GM19099 (cell line): ENCODE results near the gene SDK2.

Source experiments
- POLR2A ChIP-seq: IDR thresholded peaks from 3 replicates; pipeline ENCODE4 v1.6.1; 2011; ENCODE audit warnings: low read depth; ENCODE audit not compliant: insufficient read length; ENCODE audit errors: extremely low read depth

Gene SDK2

DNA sequence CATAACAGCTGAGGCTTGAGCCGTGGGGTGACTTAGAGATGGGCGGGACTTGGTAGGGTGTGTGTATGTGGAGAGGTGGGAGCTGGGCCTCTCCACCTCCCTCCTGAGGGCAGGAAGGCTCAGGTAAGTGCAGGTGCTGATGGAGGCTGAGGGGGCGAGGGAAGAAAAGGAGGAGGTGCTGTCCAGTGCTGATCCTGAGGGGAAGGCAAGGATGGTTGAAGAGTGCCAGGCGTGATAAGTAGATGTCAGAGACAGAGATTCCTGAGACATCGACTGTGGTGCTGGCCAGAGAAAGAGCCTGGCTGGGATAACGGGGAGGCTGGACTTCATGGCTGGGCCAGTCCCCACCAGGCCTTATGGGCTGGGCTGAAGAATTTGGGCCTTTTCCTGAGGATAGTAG is 159.1 kb downstream of the SDK2 start:
- no peak for TF ChIP-seq POLR2A

- TF ChIP-seq POLR2A: no peak
Observed at GRCh38 chr17:73482894-73483293, 161.4 kb downstream of the SDK2 start.

- TF ChIP-seq POLR2A: no peak
Observed at GRCh38 chr17:73482251-73482716, 162.0 kb downstream of the SDK2 start.

DNA sequence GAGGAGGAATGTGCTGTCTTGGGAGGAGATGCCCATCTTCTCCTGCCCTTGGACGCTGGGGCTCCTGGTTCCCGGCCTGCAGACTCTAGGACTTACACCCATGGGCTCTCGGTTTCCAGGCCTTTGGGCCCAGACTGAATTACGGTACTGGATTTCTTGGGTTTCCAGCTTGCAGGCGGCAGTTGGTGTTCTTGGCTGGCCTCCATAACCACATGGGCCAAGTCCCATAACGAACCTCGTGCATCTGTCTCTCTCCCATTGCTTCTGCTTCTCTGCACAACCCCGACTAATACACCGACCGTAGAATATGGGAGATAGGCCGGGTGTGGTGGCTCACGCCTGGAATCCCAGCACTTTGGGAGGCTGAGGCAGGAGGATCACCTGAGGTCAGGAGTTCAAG is 162.6 kb downstream of the SDK2 start:
- TF ChIP-seq POLR2A: no peak

DNA sequence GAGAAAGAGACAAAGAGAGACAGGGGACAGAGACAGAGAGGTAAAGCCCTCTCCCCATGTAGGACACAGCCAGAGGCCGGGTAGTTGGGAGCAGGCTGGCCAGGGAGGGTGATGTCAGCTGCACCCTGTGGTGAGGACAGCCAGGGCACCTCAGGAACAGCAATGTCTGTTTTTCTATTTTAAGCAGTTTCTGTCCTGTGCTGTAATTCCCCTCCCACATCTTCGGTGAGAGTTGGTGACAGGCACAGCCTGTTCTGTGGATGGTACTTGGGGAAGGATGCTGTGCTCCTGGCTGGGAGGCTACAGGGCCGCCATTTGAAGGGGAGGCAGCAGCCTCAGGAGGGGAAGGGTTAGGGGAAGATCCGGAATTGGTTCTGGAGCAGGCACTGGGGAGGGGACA is 163.5 kb downstream of the SDK2 start:
- TF ChIP-seq POLR2A: no peak

- TF ChIP-seq POLR2A: no peak
Observed at GRCh38 chr17:73478768-73479424, 165.3 kb downstream of the SDK2 start.

GRCh38 chr17:73478334-73478733 is 165.9 kb downstream of the SDK2 start:
- TF ChIP-seq POLR2A: no peak

DNA sequence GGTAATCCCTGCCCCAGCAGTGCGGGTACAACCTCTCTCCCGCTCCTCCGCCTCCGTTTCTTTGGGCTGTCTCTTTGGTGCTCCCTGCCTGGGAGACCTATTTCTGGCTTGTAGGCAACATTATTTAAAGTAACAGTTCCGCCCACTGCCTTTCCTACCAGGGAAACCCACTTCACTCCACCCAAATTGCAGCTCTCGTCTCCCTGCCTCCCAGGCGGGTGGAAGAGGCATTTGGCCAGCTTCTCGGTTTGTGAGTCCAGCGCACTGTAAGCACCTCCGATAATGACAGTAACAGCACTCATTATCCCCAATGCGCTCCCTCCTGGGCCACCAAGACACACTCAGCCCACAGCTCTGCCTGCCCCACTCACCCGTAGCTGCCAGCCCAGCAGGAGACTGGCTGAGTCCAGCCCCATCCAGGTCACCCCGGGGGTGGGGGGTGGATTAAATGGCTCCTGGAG is 167.3 kb downstream of the SDK2 start:
- TF ChIP-seq POLR2A: no peak

DNA sequence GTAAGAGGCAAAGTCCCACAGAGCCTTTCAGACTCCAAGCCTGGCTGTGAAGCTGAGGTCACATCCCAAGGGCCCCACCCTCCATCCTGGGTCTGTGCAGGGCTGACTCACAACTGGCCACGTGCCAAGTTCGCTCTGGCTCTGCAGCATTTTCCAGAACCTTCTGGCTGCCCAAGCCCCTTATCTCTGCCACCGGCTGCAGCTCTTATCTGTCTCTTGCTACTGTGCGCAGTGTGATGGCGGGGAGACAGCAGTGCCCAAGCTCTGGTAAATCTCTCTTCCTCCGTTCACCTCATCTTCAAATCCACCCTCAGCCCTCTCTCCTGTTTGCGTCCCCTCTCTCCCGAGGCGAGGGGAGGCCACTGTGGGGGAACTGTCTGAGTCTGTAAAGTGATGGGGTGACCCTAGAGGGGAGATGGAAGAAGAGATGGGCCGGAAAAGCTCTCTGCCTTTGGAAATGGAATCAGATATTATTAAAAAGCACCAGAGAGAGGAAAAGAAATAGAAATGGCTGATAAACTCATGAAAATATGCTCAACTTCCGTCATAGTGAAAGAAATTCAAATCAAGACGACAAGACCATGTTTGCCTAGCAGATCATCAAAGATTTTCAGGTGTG is 169.8 kb downstream of the SDK2 start:
- no peak for TF ChIP-seq POLR2A

DNA sequence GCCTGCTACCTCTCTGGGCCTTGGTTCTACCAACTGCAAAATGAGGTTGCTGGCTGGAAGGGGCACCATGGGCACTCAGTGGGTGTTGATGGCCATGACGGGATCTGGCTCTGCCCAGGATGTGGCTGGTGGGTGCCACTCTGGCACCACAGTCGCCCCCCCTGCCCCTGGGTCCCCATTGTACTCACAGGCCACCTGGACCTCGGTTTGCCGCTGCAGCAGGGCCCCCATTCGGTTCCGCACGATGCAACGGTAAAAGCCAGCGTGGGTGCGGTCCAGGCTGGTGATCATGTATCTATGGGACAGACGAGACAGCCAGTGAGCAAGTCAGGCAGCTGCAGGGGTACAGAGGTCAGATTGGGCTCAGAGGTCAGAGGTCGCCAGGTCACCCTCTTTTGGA is 172.3 kb downstream of the SDK2 start:
- TF ChIP-seq POLR2A: no peak

- no peak for TF ChIP-seq POLR2A
Observed at GRCh38 chr17:73470316-73470826, 173.9 kb downstream of the SDK2 start.

- TF ChIP-seq POLR2A: no peak
Observed at GRCh38 chr17:73469311-73469710, 174.9 kb downstream of the SDK2 start.

DNA sequence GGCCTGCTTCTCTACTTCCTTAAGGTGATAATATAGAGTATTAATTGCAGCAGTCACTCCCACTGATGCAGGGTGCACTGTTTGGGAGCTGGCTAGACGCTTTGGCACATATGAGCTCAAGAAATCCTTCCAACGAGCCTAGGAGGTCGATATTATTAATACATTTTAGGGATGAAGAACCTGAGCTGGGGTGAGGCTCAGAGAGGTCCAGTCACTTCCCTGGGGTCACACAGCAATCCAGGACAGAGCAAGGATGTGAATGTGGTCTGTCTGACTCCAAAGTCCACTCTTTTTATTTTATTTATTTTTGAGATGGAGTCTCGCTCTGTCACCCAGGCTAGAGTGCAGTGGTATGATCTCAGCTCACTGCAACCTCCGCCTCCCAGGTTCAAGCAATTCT is 176.0 kb downstream of the SDK2 start:
- TF ChIP-seq POLR2A: no peak

- TF ChIP-seq POLR2A: no peak
Observed at GRCh38 chr17:73467651-73468050, 176.6 kb downstream of the SDK2 start.

DNA sequence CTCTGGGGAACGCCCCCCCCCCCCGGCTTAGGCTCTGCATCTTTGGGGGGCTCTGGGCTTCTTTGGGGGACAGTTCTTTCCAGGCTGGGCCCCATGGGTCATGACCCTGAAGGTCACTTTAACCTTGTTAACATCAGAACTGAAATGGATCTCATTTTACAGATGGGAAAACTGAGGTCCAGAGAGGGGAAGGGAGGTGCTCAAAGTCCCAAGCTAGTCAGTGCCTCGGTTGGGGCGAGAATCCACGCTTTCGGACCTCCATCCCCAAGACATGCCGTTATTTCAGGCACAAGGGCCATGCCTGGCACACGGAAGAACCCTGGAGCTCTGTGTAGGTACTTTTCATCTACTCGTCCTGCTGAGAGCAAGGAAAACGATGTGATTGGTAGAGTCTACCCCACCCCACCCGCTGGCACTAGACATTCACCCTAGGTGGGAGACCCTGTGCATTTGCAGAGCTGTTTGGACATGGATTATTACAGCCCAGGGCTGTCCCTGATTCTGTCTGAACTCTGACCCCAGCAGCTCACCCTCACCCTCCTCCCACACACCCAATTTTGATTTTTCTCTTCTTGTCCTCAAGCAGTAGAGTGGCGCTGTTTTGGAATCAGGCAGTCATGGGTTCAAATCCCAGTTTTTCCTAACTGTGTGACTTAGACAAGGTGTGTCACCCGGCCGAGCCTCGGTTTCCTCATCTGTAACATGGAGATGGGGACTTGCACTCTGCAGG is 177.4 kb downstream of the SDK2 start:
- no peak for TF ChIP-seq POLR2A

- no peak for TF ChIP-seq POLR2A
Observed at GRCh38 chr17:73465953-73466230, 178.4 kb downstream of the SDK2 start.

DNA sequence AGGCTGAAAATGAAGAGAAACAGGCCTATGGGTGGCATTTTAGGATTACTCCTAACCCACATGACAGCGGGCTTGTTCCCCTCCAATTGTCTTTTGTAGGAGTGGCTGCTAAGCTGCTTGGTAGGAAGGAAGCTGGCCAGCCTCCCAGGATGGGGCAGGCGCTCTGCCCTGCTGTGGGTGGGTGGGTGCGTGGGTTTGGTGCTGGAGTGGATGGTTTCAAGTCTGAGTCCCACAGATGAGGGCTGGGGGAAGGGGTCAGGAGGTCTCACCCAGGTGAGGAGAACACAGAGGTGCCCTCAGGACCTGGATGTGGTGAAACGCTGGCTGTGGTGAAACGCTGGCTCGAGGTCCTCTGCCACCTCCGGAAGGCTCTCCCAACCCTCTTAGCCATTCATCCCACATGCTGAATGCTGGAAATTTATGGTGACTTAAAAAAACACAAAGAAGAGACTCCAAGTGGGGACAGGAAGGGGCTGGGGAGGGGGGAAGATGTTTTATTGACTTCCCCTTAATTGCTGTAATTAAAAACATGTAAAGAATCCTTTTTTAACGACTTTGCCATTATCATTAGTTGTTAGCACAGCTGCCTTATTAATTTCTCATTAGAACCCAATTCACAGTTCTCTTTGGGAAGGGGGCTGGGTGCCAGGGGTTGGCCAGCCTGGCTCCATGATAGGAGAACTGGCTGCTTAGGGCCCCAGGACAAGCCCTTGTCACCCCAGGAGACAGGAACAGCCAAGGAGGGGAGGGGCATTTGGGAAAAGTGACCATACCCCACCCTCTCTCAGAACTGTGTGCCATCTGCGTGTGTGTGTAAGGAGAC is 178.9 kb downstream of the SDK2 start:
- TF ChIP-seq POLR2A: no peak
